ENCODE data around the gene C11orf91.
"Not testable (repeated sequence)": the region's sequence is repeated elsewhere in the genome, so short reads cannot be mapped to it uniquely, and the experiment has no call there.

The C11orf91 gene

DNA sequence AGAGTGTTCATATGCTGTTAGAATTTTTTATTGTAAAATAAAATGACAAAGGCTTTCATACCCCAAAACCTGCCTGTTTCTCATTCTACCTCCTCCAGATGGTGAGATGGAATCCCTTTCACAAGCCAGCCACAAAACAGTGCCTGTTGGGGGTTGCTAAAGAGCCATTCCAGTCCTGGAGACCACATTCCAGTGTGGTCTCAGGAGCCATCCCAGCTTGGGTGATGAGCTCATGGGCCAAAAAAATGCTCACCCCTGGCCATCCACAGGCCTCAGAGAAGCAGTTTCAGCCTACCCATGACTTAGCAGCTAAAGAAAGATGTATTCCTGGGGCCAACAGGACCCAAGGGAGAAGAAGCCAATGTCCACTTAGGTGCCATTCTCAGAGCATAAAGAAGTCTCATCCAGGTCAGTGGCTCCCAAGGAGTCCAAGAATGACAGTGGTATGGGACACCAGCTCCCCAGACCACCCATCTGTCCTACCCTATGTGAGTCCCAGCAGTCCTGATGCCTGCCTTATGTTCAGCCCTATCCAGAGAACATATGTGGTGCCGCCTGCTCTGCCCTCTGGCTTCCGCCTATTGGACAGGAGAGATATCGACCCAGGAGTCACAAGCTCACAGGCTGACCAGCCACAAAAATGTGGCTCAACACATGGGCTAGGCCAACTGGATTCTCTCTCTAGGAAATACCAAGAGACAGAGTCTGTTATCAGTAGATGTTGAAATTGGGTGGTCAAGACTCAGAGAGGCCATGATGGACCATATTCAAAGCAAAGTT, 26.4 kb downstream of the C11orf91 start:
- FAIRE-seq, result no peak

DNA sequence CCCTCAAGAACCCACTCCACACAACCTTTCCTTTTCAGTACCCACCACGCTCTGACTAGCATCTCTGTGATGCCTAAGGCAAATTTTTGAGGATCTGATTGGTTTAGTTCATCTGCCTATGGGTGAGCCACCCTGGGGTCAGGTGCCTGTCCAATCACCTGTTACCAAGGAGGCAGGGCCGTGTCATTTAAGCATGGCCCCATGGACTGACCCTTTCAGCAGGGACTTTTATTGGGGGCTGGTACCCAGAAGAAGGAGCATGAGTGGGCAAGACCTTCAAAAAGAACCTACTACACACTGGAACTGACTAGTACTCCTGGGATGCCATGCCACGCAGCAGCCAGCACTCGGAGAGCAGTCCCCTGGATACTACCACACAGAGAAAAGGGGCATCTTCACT, 28.4 kb downstream of the C11orf91 start:
- FAIRE-seq (no peak), DNase-seq (ENCODE audit: insufficient read length, low spot score) (no peak)

More for the DNA sequence above, 26.4 kb downstream of the C11orf91 start:
- DNase-seq (ENCODE audit: insufficient read length, low spot score), result no peak

- no peak for DNase-seq (ENCODE audit: insufficient read length, low spot score)
- no peak for FAIRE-seq
Measured at GRCh38 chr11:33670250-33671011, 30.2 kb downstream of the C11orf91 start.

DNA sequence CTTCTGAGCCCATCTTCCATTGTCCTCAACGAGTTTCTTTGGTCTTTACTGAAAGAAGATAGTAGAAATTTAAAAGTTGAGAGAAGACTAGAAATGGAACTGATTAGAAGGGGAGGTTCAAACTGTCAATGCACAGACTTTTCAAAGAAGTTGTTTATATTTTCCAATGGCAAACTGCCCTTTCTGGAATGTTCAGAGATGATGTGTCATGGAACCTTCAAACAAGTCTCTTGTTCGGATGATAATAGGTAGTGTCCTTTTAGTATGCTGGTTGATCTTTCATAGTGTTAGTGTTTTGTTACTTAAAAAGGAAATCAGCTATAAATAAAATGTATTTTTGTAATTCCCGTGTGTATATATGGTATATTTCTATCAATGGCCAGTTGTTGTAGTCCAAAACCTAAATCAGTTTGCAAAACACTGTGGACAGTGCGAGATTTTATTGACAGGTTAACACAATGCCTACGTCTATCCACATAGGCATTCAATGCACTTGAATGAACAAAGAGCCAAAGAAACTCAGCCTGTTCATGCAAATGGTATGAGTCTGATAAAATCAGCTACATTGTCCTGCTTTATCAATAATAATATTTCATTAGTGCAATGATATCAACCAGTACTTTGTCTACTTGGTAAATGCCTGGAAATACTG, 30.9 kb downstream of the C11orf91 start:
- DNase-seq (ENCODE audit: insufficient read length, low spot score) (no peak), FAIRE-seq (no peak)

DNA sequence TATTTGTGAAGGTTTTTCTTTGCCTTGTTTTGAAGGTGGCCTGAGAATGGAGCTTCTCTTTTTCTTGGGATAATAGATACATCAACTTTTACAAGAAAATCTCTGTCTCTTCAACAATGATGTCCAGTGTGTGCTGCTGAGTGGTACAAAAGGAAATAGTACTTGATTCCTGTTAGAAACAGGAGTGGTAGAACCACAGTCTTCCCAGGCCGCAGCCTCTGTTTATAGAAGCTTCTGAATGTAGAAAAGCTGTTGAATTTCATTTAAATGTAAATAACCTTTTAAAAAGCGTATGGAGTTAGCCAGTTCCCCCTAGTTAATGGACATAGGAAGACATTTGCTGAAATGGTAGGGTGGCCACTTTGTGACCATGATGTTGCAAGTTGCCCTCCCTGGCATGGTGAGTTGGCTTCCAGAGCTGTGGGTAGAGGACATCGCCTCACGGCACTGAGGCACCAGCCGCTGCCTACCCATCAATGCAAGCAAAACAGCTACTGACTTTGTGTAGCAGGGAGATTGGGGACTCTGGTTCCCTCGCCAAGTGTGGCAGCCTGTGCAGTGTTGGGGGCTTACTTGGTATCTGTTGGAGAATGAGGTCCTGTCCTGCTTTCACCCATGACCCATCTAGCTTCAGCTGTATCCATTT, 31.6 kb downstream of the C11orf91 start:
- no peak for FAIRE-seq
- no peak for DNase-seq (ENCODE audit: insufficient read length, low spot score)

- FAIRE-seq, result no peak
- no peak for DNase-seq (ENCODE audit: insufficient read length, low spot score)
Measured at GRCh38 chr11:33668468-33668825, 32.2 kb downstream of the C11orf91 start.

DNA sequence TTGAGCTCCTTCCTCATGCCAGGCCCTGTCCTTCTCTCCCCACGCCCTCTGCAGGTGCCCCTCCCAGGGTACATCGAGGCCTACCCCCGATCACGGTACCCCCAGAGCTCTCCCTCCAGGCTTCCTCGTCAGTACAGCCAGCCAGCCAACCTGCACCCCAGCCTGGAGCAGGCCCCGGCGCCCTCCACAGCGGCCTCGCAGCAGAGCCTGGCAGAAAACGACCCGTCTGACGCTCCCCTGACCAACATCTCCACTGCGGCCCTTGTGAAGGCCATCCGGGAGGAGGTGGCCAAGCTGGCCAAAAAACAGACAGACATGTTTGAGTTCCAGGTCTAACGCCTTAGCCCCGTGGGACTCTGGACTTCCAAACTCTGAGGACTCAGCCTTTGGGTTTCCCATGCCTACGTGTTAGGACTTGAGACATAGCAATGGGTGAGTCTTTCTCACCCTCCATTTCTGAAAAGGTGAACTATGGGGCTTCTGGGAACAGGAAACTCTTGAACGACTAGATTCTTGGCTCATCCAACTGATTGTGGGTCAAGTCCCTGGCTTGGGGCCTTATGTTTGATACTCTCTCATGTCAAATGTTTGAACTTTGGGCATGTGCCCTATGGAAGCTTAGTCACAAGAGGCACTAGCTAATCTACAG, 32.7 kb downstream of the C11orf91 start:
- no peak for DNase-seq (ENCODE audit: insufficient read length, low spot score)
- no peak for FAIRE-seq

DNA sequence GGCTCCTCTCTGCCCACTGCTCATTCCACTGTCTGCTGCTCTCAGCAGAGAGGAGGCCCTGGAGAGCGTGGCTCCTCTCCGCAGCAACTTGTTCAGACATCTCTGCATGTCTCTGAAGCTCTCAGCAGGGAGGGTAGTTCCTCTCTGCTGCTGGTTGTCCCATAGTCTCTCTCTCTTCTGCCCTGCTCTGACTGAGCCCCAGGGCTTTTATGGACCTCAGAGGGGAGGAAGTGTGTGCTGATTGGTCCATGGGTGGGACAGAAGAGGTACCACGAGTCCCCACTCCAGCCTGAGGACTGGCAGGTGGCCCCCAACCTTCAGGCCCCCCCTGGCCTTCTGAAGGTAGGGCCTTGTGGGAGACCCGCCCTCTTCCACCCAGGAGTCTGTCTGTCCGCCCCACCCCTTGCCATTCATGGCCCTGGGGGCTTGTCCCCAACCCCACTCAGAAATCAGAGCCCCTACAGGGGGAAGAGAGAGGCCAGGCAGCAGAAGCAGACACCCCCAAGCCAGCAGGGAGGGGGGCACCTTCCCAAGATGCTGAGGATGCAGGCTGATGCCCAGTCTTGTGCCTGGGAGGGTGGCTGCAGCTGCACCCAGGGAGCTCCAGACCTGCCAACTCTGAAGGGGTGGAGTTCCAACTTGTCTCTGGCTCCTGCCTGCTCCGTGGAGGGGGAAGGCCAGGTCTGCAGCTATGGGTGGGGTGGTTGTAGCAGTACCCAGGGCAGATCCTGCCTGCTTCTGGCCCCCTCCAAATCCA, 35.1 kb downstream of the C11orf91 start:
- no peak for FAIRE-seq
- no peak for DNase-seq (ENCODE audit: insufficient read length, low spot score)

- no peak for FAIRE-seq
- no peak for DNase-seq (ENCODE audit: insufficient read length, low spot score)
Measured at GRCh38 chr11:33664827-33665226, 35.8 kb downstream of the C11orf91 start.

DNA sequence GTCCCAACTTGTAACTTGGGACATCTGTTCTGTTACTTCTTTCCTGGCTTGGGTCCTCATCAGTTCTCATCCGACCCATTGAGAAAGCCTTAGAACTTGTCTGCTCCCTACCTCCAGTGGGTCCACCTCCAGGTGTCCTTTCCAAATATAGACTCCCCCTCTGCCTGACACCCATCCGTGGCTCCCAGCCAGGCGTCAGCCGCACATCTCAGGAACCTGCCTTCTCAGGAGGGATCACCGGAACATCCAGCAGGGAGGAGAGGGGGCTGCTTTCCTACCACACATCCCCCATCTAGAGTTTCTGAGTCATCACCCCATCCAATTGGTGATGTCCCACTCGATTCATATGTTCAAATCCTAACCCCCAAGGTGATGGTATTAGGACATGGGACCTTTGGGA, 36.5 kb downstream of the C11orf91 start:
- no peak for FAIRE-seq
- no peak for DNase-seq (ENCODE audit: insufficient read length, low spot score)

DNA sequence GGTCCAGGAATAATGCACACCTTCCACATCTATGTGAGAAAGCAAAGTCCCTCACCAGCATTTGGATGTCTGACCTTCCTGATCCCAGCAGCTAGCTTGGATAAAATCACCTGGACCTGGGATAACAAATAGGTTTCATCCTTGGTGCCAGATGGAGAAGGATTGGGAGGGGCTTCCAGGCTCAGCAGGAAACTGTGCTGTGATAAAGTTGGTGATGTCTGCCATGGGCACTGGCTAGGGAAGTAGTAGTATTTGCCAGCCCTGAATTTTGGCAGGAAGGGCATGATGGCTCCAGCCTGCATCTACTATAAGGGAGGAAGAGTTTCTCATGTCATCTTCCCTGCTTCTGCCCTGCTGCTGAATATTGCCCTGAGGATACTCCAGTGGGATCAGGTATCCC, 37.5 kb downstream of the C11orf91 start:
- DNase-seq (ENCODE audit: insufficient read length, low spot score), result no peak
- FAIRE-seq, result no peak

- FAIRE-seq; DNase-seq (ENCODE audit: insufficient read length, low spot score): not testable (repeated sequence)
Measured at GRCh38 chr11:33661526-33661925, 39.1 kb downstream of the C11orf91 start.

GRCh38 chr11:33660962-33661361, 39.7 kb downstream of the C11orf91 start:
- no peak for FAIRE-seq
- DNase-seq (ENCODE audit: insufficient read length, low spot score), result no peak

- no peak for FAIRE-seq
- DNase-seq (ENCODE audit: insufficient read length, low spot score), result no peak
Measured at GRCh38 chr11:33659370-33660139, 41.1 kb downstream of the C11orf91 start.

- no peak for DNase-seq (ENCODE audit: insufficient read length, low spot score)
Measured at GRCh38 chr11:33658195-33658900, 42.3 kb downstream of the C11orf91 start.

DNA sequence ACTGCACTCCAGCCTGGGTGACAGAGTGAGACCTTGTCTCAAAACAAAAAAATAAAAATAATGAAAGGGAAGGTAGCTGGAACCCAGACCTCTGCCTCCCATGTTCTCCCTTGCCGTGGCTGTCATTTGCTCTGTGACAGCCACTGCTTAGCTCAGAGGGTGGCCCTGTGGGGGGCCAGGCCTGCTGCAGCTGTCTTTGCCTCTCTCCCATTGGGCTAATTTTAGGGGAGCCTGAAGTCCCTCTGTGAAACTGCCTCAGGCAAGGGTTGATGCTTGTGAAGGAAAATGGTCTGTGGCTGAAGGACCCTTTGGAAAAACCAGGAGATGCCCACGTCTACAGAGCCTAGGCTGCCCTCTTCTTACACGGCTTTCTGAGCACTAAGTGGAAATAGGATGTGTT, 42.9 kb downstream of the C11orf91 start:
- DNase-seq (ENCODE audit: insufficient read length, low spot score) (no peak), FAIRE-seq (no peak)

More at GRCh38 chr11:33658195-33658900, 42.3 kb downstream of the C11orf91 start:
- FAIRE-seq, result no peak

GRCh38 chr11:33656768-33657167, 43.9 kb downstream of the C11orf91 start:
- DNase-seq (ENCODE audit: insufficient read length, low spot score), result no peak
- no peak for FAIRE-seq

- no peak for FAIRE-seq
- DNase-seq (ENCODE audit: insufficient read length, low spot score), result no peak
Measured at GRCh38 chr11:33655842-33656600, 44.6 kb downstream of the C11orf91 start.
